Sigmoid colon (tissue), 4 donors: ENCODE data around the gene ATF5.

ENCODE experiments used
- CTCF ChIP-seq, 4 experiments: fragments of 450-650 bp in 3 of 4; fragments of 200-600 bp in 1 of 4; IDR thresholded peaks; one replicate each; pipeline ENCODE4 v1.5.1; 2016 to 2019; ENCODE audit warnings: antibody characterized with exemption in 4 of 4, mild to moderate bottlenecking in 3 of 4, moderate library complexity in 2 of 4
- POLR2AphosphoS5 ChIP-seq, 4 donors: sonication (generic); formaldehyde crosslinking; IDR thresholded peaks; one replicate each; pipeline ENCODE4 v1.6.1; 2017; ENCODE audit warnings: antibody characterized with exemption in 4 of 4

- TF ChIP-seq CTCF (IDR thresholded peaks at IDR 0.05) (no peak), POLR2AphosphoS5 (IDR thresholded peaks at IDR 0.05) (no peak)
These were observed 3.7 kb downstream of the ATF5 start for GRCh38 chr19:49932731-49933131.
